Osteocyte (in vitro differentiated cells): Measurements from ENCODE around the gene CNOT6. TPM values are rescaled to one million over a fixed set of nuclear protein-coding genes. Genes with fewer than 3 reads are reported as not detected.

ENCODE experiments used
- DNase-seq: peaks from one replicate; pipeline ENCODE4 v3.0.0; 2021; ENCODE audit warnings: mixed read lengths; ENCODE audit not compliant: unreplicated experiment; ENCODE audit errors: extremely low spot score
- H3K27ac Mint-ChIP-seq: one replicate; pipeline ENCODE4 v1.8.0; 2021; ENCODE audit warnings: mild to moderate bottlenecking, mixed read lengths; ENCODE audit not compliant: unreplicated experiment
- H3K27me3 Mint-ChIP-seq: one replicate; pipeline ENCODE4 v1.8.0; 2021; ENCODE audit warnings: mixed read lengths; ENCODE audit not compliant: unreplicated experiment
- H3K36me3 Mint-ChIP-seq: one replicate; pipeline ENCODE4 v1.8.0; 2021; ENCODE audit warnings: mixed read lengths; ENCODE audit not compliant: unreplicated experiment
- H3K4me1 Mint-ChIP-seq: one replicate; pipeline ENCODE4 v1.8.0; 2021; ENCODE audit warnings: mixed read lengths; ENCODE audit not compliant: unreplicated experiment
- H3K4me3 Mint-ChIP-seq: one replicate; pipeline ENCODE4 v1.8.0; 2021; ENCODE audit warnings: mild to moderate bottlenecking, moderate library complexity, mixed read lengths; ENCODE audit not compliant: unreplicated experiment
- H3K9me3 Mint-ChIP-seq: one replicate; pipeline ENCODE4 v1.8.0; 2021; ENCODE audit warnings: mixed read lengths; ENCODE audit not compliant: unreplicated experiment
- CTCF ChIP-seq: fragments of 200-600 bp; sonication (generic); IDR thresholded peaks from 2 replicates; pipeline ENCODE4 v1.5.0; 2021; ENCODE audit warnings: antibody characterized with exemption, mild to moderate bottlenecking, moderate library complexity
- total RNA-seq: library from RNA; stranded (reverse); gene quantifications from 2 replicates; pipeline ENCODE4 v1.2.1, GENCODE V29; 2021

CNOT6 gene
- total RNA-seq, 1 donor from 2014 or later: 33.5 TPM

- Mint-ChIP-seq H3K4me3 (no peak overlapping the region), H3K9me3 (no peaks in the 10 kb centered on the region), H3K27ac (no peak overlapping the region), H3K36me3 (no peaks in the 10 kb centered on the region), H3K4me1 (peaks cover 7% of the 10 kb centered on the region), H3K27me3 (peaks cover 3% of the 10 kb centered on the region)
- no peak for TF ChIP-seq CTCF
- no peak for DNase-seq
These were observed 125.8 kb downstream of the CNOT6 start for GRCh38 chr5:180620014-180620413.

- peaks cover 7% of the 10 kb centered on the region for H3K4me1 Mint-ChIP-seq
- peaks cover 3% of the 10 kb centered on the region for H3K27me3 Mint-ChIP-seq
- no peaks in the 10 kb centered on the region for H3K9me3 Mint-ChIP-seq
- no peaks in the 10 kb centered on the region for H3K36me3 Mint-ChIP-seq
- no peak overlapping the region for H3K27ac Mint-ChIP-seq
- no peak overlapping the region for H3K4me3 Mint-ChIP-seq
- no peak for TF ChIP-seq CTCF
- DNase-seq: no peak
These were observed 127.1 kb downstream of the CNOT6 start for GRCh38 chr5:180621311-180621710.

GRCh38 chr5:180622910-180623309 lies 128.7 kb downstream of the CNOT6 start:
- Mint-ChIP-seq H3K4me1 (peaks cover 7% of the 10 kb centered on the region), H3K27me3 (peaks cover 3% of the 10 kb centered on the region), H3K27ac (no peak overlapping the region), H3K4me3 (no peak overlapping the region), H3K36me3 (no peaks in the 10 kb centered on the region), H3K9me3 (no peaks in the 10 kb centered on the region)
- TF ChIP-seq CTCF: no peak
- DNase-seq: no peak

GRCh38 chr5:180623411-180623834 lies 129.2 kb downstream of the CNOT6 start:
- H3K36me3 Mint-ChIP-seq: no peaks in the 10 kb centered on the region
- no peak overlapping the region for H3K27ac Mint-ChIP-seq

GRCh38 chr5:180623844-180624243 lies 129.7 kb downstream of the CNOT6 start:
- H3K27ac Mint-ChIP-seq: no peak overlapping the region
- TF ChIP-seq CTCF: no peak
- H3K36me3 Mint-ChIP-seq: no peaks in the 10 kb centered on the region
- H3K4me1 Mint-ChIP-seq: peaks cover 3% of the 10 kb centered on the region
- H3K9me3 Mint-ChIP-seq: no peaks in the 10 kb centered on the region
- no peaks in the 10 kb centered on the region for H3K27me3 Mint-ChIP-seq
- DNase-seq: no peak
- H3K4me3 Mint-ChIP-seq: no peak overlapping the region

More at GRCh38 chr5:180623411-180623834, 129.2 kb downstream of the CNOT6 start:
- TF ChIP-seq CTCF: no peak
- no peak for DNase-seq
- Mint-ChIP-seq H3K4me1 (peaks cover 5% of the 10 kb centered on the region), H3K4me3 (no peak overlapping the region), H3K27me3 (peaks cover under 1% of the 10 kb centered on the region), H3K9me3 (no peaks in the 10 kb centered on the region)
